GM18868 (cell line): ENCODE measurements around the gene TMPRSS13.
"Not testable (repeated sequence)": the region's sequence is repeated elsewhere in the genome, so short reads cannot be mapped to it uniquely, and the experiment has no call there.

Source experiments
- ATAC-seq: cut with Tn5 transposase; IDR thresholded peaks from one replicate; pipeline ENCODE4 v1.9.1; 2021; ENCODE audit warnings: mild to moderate bottlenecking, moderate library complexity; ENCODE audit not compliant: unreplicated experiment

The TMPRSS13 gene

GRCh38 chr11:117874253-117874909 lies 54.8 kb downstream of the TMPRSS13 start:
- ATAC-seq = no peak

GRCh38 chr11:117873828-117874125 lies 55.4 kb downstream of the TMPRSS13 start:
- ATAC-seq = no peak

DNA sequence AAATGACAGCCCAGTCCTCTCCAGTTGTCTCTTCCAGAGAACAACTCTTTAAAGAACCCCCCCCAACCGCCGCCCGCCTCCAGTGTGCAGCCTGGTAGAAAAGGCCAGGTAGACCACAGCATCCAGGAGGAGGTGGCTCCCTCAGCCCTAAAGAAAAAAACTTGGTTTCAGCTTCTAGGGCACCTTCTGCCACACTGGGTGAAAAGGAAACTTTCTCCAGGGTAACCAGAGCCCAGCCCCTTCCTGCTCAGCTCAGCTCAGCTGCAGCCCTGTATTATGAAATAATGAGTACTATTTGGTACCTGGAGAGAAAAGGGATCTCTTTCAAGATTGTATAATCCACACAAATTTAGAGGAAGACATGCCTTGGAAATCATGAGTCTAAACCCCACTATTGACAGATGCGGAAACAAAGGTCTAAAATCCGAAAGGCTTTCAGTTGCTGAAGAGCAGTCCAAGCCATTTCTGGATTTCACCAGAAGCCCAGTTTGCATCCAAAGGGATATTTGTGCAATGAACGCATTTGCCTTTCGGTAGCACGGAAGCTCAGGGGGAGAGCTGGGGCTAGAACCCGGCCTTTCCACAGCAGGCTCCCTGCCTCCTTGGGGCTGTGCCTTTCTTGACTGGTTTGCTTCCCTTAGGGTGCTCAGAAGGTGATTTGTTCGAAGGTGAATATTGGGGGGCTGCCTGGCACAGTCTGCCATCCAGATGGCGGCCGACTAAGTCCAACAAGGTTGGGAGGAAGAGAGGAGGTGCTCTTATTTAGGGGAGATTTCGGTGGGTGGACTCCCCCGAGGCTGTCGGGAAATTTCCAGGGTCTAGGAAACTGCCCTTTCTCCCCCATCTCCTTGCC lies 56.0 kb downstream of the TMPRSS13 start:
- ATAC-seq = no peak

DNA sequence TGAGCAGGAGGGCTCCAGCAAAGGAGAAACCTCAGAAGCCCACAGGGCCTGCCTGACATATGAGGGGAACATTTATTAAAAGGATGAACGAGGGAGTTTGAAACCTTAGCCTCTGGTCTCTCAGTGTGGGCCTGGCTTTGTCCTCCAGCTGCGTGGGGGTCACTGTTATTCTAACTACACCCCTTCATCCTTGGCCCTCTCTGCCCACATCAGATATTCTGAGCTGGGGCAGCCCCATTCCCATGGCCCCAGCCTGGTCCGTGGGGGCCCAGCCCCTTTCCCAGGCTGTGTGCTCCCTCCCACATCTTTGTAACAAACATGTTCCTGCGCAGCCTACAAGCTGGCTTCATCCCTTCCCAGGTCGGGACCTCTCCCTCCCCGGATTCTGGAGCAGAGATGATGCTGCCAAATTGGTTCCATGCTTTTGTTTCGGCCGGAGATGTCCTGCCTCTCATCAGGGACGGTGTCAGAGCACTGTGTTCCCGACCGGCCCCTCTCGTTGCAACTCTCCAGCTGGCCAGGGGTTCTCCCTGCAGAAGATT lies 56.7 kb downstream of the TMPRSS13 start:
- no peak for ATAC-seq

GRCh38 chr11:117871784-117872183 lies 57.4 kb downstream of the TMPRSS13 start:
- ATAC-seq = no peak

DNA sequence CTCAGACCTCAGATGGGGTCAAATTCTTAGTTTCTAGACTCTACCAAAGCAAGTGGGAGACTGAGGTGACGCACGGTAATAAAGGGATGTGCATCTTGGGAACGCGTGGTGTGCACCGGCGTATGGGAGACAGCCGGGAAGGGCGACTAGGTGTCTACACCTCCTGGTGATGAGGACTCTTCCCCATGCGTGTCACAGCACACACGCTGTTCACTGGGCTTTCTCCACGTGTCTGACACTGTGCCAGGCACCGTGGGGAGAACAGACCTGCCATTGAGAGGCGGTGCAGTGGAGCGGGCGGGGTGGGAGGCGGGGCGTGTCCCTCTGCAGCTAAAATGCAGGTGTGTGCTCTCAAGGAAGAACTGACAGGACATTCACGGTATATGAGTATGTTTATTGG lies 58.0 kb downstream of the TMPRSS13 start:
- ATAC-seq = no peak

DNA sequence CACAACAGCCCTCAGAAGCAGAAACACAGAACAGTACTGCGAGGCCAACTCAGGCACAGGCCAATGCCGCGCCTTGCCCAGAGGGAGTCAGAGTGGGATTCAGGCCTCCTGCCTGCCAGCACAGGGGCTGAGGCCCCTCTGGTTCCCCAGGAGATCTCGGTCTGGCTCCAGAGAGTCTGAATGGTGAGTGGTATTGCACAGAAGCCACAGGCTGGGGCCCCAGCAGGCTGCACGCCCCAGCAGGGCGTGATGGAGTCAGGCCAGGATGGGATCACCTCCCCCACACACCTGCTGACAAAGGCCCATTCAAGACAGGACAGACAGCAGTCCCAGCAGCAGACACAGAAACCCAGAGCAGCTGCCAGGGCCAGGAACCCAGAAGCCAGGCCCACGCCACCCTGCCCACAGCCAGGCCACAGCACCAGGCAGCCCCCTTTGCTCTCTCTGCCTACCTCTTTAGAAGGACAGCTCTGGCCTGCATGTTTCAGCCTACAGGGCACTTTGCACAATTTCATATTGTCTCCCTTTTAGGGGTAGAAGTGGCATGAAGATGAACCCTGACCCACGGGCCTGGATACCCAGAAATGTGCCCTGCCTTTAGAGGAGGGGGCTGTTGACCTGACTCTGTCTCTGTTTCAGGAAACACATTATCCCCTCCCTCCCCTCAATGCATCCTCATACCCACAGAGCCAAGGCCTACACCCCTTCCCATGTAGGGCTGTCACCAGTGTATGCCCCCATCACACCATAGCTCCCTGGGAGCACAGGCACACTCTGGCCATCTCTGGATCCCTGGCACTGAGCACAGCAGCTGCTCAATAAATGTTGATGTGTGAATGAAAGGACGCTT lies 58.9 kb downstream of the TMPRSS13 start:
- ATAC-seq = no peak

- ATAC-seq = no peak
These were observed 59.6 kb downstream of the TMPRSS13 start for GRCh38 chr11:117869604-117870003.

DNA sequence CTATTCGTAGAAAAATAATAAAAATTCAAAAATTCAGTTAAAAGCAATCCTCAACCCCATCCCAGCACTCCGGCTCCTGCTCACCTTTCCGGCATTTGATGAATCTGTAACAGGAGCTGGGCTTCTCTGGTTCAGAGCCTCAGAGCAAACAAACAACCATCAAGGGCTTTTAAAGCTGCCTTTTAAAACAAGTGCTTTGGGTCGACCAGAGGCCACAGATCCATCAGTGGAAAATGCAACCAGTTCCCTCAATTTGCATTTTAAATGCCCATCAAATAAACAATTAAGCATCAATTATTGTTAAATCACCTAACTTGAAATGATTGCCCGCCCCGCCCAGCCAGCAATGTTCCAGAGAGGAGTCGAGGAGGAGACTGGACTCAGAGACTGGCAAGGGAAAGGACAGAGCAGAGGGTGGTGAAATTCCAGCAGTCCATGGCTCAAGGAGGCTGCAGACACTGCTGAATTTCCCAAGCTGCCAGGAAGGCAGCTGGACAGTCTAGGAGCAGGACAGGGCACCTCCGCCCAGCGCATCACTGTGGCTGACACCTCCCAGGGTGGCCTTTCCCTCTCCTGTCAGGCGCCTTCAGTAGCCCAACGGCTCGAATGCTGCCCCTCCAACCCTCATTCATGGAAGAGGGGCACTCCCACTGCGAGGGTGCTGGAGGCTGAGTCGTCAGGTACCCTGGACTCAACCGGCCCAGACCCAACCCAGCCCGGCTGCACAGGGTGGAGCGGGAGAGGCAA lies 60.2 kb downstream of the TMPRSS13 start:
- ATAC-seq = no peak

GRCh38 chr11:117868088-117868487 lies 61.1 kb downstream of the TMPRSS13 start:
- no peak for ATAC-seq

DNA sequence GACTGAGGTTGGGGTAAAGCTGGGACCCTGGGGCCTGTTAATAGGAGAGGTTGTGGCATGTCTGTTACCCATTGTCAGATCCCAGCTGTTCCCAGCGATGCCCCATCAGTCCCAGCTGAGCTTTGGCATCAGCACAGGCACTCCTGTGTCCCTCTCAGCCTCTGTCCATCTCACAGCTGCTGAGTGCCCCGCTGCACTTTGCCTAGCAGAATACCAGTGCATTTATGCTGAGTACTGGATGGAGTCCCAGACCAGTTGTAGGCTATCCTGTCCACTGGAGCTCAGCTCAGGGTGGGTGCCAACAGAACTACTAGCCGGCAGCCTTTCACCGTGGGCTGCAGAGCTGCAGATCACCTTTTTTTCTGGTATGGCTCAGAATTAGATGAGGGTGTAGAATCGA lies 62.7 kb downstream of the TMPRSS13 start:
- ATAC-seq = no peak

- not testable (repeated sequence) for ATAC-seq
These were observed 63.7 kb downstream of the TMPRSS13 start for GRCh38 chr11:117865546-117865945.

DNA sequence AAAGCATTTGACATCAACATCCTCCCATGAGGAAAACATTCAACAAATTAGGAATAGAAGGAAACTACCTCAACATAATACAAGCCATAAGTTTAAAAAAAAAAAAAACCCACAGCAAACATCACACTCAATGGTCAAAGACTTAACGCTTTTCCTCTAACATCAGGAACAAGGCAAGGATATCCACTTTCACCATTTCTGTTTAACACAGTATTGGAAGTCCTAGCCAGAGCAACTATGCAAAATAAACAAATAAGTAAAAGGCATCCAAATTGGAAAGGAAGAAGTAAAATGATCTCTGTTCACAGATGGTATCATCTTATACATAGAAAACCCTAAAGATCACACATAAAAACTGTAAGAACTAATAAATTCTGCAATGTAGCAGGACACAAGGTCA lies 65.8 kb downstream of the TMPRSS13 start:
- ATAC-seq = no peak

GRCh38 chr11:117862753-117863152 lies 66.4 kb downstream of the TMPRSS13 start:
- no peak for ATAC-seq

GRCh38 chr11:117862019-117862725 lies 67.0 kb downstream of the TMPRSS13 start:
- ATAC-seq = no peak

DNA sequence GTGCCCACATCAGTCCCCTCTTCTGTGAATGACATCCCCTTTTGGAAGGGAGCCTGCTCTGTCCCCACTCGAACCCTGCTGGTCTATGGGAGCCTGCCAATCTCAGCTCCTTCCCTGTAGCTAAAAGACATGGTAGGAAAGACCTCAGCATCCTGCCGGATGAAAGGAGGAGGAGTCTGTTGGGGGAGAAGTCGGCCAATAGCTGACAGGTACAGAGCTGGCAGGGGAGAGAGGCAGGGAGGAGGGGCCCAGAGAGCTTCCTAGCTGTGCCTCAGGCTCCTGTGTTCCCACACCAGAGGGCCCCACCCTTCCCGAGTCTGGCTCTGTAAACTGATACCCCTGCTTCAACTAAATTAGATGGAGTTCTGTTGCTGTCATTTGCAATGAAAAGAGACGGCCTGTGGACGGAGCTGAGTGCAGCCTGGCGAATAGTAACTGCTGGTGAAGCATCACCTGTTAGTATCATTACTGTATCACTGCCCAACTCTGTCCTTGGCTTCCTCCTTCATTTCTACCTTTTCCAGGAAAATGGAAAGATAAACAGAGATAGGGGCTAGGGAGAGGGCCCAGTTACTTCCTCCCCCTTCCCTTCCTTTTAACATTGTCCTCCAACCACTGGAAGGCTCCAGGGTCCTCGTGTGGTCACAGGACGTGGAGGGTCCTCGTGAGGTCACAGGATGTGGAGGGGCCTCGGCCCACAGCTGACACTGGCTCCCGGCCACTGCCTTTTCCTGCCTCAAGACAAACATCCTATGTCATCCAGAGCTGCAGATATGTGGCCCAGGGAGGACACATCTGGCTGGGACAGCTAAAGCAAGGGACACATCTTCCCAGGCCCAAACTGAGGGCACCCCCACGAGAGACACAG lies 67.8 kb downstream of the TMPRSS13 start:
- ATAC-seq = no peak

DNA sequence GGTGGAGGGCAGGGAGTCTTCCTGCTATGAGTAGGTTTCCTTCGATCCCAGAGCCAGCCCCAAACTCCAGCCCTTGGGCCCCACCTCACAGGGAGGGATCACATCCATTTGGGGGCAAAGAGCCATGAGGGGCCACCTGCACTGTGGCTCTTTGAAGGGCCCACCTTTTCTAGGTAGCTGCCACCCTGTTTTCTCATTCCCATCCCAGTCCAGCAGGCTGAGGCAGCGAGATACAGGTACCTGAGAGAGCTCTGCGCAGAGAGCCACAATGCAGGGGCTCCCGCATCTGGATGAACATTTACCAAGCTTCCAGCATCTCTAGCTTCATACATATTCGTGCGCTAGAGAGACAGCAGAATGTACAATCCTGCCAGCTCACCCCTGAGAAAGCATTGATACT lies 69.1 kb downstream of the TMPRSS13 start:
- ATAC-seq = no peak

- no peak for ATAC-seq
These were observed 69.6 kb downstream of the TMPRSS13 start for GRCh38 chr11:117859488-117860112.

- ATAC-seq = no peak
These were observed 70.1 kb downstream of the TMPRSS13 start for GRCh38 chr11:117859061-117859460.
